Hepatocyte (in vitro differentiated cells): ENCODE data around the gene PLEKHB1.

ENCODE experiments used
- EZH2 ChIP-seq: fragments of 200-600 bp; sonication (generic); IDR thresholded peaks from 2 replicates; pipeline ENCODE4 v1.6.1; 2016; ENCODE audit warnings: antibody characterized with exemption, mild to moderate bottlenecking, borderline replicate concordance
- EZH2phosphoT487 ChIP-seq: fragments of 200-600 bp; sonication (generic); IDR thresholded peaks from one replicate; pipeline ENCODE4 v1.6.1; 2018; ENCODE audit warnings: antibody characterized with exemption, mild to moderate bottlenecking, low read depth, moderate library complexity; ENCODE audit not compliant: unreplicated experiment, severe bottlenecking
- TF ChIP-seq, protein P1 (sequence below): fragments of 200-600 bp; sonication (generic); IDR thresholded peaks from 2 replicates; pipeline ENCODE4 v1.5.1; 2016; ENCODE audit warnings: antibody characterized with exemption, mild to moderate bottlenecking; ENCODE audit not compliant: poor library complexity

DNA sequence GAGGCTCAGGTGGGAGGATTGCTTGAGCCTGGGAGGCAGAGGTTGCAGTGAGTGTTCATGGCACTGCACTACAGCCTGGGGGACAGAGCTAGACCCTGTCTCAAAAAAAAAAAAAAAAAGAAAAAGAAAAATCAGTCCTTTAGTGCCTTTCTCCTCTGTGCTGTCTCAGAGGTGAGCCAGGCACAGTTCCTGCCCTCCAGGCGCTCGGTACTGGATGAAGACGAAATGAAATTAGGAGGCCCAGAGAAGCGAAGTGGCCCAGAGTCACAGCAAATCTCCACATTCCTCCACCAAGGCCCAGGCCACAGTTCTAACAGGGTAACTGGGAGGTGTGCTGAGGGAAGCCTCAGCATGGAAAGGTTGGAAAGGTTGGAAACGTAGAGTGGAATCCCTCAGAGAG is 4.9 kb downstream of the PLEKHB1 start:
- TF ChIP-seq, protein P1, sequence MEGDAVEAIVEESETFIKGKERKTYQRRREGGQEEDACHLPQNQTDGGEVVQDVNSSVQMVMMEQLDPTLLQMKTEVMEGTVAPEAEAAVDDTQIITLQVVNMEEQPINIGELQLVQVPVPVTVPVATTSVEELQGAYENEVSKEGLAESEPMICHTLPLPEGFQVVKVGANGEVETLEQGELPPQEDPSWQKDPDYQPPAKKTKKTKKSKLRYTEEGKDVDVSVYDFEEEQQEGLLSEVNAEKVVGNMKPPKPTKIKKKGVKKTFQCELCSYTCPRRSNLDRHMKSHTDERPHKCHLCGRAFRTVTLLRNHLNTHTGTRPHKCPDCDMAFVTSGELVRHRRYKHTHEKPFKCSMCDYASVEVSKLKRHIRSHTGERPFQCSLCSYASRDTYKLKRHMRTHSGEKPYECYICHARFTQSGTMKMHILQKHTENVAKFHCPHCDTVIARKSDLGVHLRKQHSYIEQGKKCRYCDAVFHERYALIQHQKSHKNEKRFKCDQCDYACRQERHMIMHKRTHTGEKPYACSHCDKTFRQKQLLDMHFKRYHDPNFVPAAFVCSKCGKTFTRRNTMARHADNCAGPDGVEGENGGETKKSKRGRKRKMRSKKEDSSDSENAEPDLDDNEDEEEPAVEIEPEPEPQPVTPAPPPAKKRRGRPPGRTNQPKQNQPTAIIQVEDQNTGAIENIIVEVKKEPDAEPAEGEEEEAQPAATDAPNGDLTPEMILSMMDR: no peak
- no peak for TF ChIP-seq EZH2phosphoT487
- TF ChIP-seq EZH2: no peak
